ENCODE measurements around the gene FKBP2.

FKBP2 gene

GRCh38 chr11:64220271-64220670 lies 20.6 kb upstream of the FKBP2 start:
- Histone ChIP-seq H3K27ac (ENCODE audit: low read length) (no peak overlapping the region), H3K4me1 (ENCODE audit: control insufficient read depth in 1 of 2, insufficient read depth in 2 of 2, low read length in 2 of 2) (peaks cover 0 to 4% of the 10 kb centered on the region in 2 donors), H3K27me3 (ENCODE audit: low read depth, low read length) (no peaks in the 10 kb centered on the region), H3K36me3 (ENCODE audit: control insufficient read depth in 1 of 2, insufficient read depth in 2 of 2, low read length in 2 of 2) (peaks cover 3 to 16% of the 10 kb centered on the region in 2 donors), H3K9me3 (ENCODE audit: control insufficient read depth in 1 of 2, low read length in 2 of 2) (no peaks in the 10 kb centered on the region), H3K4me3 (ENCODE audit: low read depth in 1 of 2, low read length in 2 of 2) (no peak overlapping the region)

GRCh38 chr11:64220798-64221197 lies 20.1 kb upstream of the FKBP2 start:
- Histone ChIP-seq H3K9me3 (ENCODE audit: control insufficient read depth in 1 of 2, low read length in 2 of 2) (no peaks in the 10 kb centered on the region), H3K27me3 (ENCODE audit: low read depth, low read length) (no peaks in the 10 kb centered on the region), H3K4me1 (ENCODE audit: control insufficient read depth in 1 of 2, insufficient read depth in 2 of 2, low read length in 2 of 2) (peaks cover 0 to 8% of the 10 kb centered on the region in 2 donors), H3K27ac (ENCODE audit: low read length) (no peak overlapping the region), H3K36me3 (ENCODE audit: control insufficient read depth in 1 of 2, insufficient read depth in 2 of 2, low read length in 2 of 2) (peaks cover 3 to 16% of the 10 kb centered on the region in 2 donors), H3K4me3 (ENCODE audit: low read depth in 1 of 2, low read length in 2 of 2) (no peak overlapping the region)

GRCh38 chr11:64222651-64223000 lies 18.3 kb upstream of the FKBP2 start:
- Histone ChIP-seq H3K27me3 (ENCODE audit: low read depth, low read length) (no peaks in the 10 kb centered on the region), H3K9me3 (ENCODE audit: control insufficient read depth in 1 of 2, low read length in 2 of 2) (no peaks in the 10 kb centered on the region), H3K27ac (ENCODE audit: low read length) (no peak overlapping the region), H3K4me1 (ENCODE audit: control insufficient read depth in 1 of 2, insufficient read depth in 2 of 2, low read length in 2 of 2) (peaks cover 0 to 20% of the 10 kb centered on the region in 2 donors), H3K36me3 (ENCODE audit: control insufficient read depth in 1 of 2, insufficient read depth in 2 of 2, low read length in 2 of 2) (peaks cover 3 to 16% of the 10 kb centered on the region in 2 donors), H3K4me3 (ENCODE audit: low read depth in 1 of 2, low read length in 2 of 2) (no peak overlapping the region)

- Histone ChIP-seq H3K27ac (ENCODE audit: low read length) (no peak overlapping the region), H3K4me3 (ENCODE audit: low read depth in 1 of 2, low read length in 2 of 2) (no peak overlapping the region), H3K4me1 (ENCODE audit: control insufficient read depth in 1 of 2, insufficient read depth in 2 of 2, low read length in 2 of 2) (peaks cover 0 to 22% of the 10 kb centered on the region in 2 donors), H3K36me3 (ENCODE audit: control insufficient read depth in 1 of 2, insufficient read depth in 2 of 2, low read length in 2 of 2) (peaks cover 3 to 16% of the 10 kb centered on the region in 2 donors), H3K27me3 (ENCODE audit: low read depth, low read length) (no peaks in the 10 kb centered on the region), H3K9me3 (ENCODE audit: control insufficient read depth in 1 of 2, low read length in 2 of 2) (no peaks in the 10 kb centered on the region)
Observed at GRCh38 chr11:64223001-64223651, 17.8 kb upstream of the FKBP2 start.

- Histone ChIP-seq H3K4me3 (ENCODE audit: low read depth in 1 of 2, low read length in 2 of 2) (no peak overlapping the region), H3K4me1 (ENCODE audit: control insufficient read depth in 1 of 2, insufficient read depth in 2 of 2, low read length in 2 of 2) (peaks cover under 1 to 24% of the 10 kb centered on the region in 2 donors), H3K27ac (ENCODE audit: low read length) (no peak overlapping the region), H3K36me3 (ENCODE audit: control insufficient read depth in 1 of 2, insufficient read depth in 2 of 2, low read length in 2 of 2) (peaks cover 3 to 16% of the 10 kb centered on the region in 2 donors), H3K27me3 (ENCODE audit: low read depth, low read length) (no peaks in the 10 kb centered on the region), H3K9me3 (ENCODE audit: control insufficient read depth in 1 of 2, low read length in 2 of 2) (no peaks in the 10 kb centered on the region)
Observed at GRCh38 chr11:64224151-64224890, 16.6 kb upstream of the FKBP2 start.

- peaks cover 7 to 31% of the 10 kb centered on the region in 2 donors for H3K4me1 ChIP-seq (ENCODE audit: control insufficient read depth in 1 of 2, insufficient read depth in 2 of 2, low read length in 2 of 2)
- peak overlapping the region; percentile 76 to 84 for H3K4me3 ChIP-seq (ENCODE audit: low read depth in 1 of 2, low read length in 2 of 2)
- H3K9me3 ChIP-seq (ENCODE audit: control insufficient read depth in 1 of 2, low read length in 2 of 2) = no peaks in the 10 kb centered on the region
- peak overlapping the region; percentile 90 for H3K27ac ChIP-seq (ENCODE audit: low read length)
- H3K36me3 ChIP-seq (ENCODE audit: control insufficient read depth in 1 of 2, insufficient read depth in 2 of 2, low read length in 2 of 2) = peaks cover 3 to 12% of the 10 kb centered on the region in 2 donors
- H3K27me3 ChIP-seq (ENCODE audit: low read depth, low read length) = no peaks in the 10 kb centered on the region
Observed at GRCh38 chr11:64224891-64225607, 15.8 kb upstream of the FKBP2 start.

- H3K27ac ChIP-seq (ENCODE audit: low read length) = peak within 1 kb of the TSS; percentile 90
- H3K27me3 ChIP-seq (ENCODE audit: low read depth, low read length) = no peaks in the 10 kb centered on the region
- H3K36me3 ChIP-seq (ENCODE audit: control insufficient read depth in 1 of 2, insufficient read depth in 2 of 2, low read length in 2 of 2) = peaks cover 3 to 4% of the 10 kb centered on the region in 2 donors
- H3K4me1 ChIP-seq (ENCODE audit: control insufficient read depth in 1 of 2, insufficient read depth in 2 of 2, low read length in 2 of 2) = peaks cover 7 to 31% of the 10 kb centered on the region in 2 donors
- H3K4me3 ChIP-seq (ENCODE audit: low read depth in 1 of 2, low read length in 2 of 2) = peak within 1 kb of the TSS; percentile 76 to 84
- H3K9me3 ChIP-seq (ENCODE audit: control insufficient read depth in 1 of 2, low read length in 2 of 2) = no peaks in the 10 kb centered on the region
Observed at GRCh38 chr11:64225608-64226506, 15.0 kb upstream of the FKBP2 start, which contains the start of the genes NUDT22 and TRPT1. Gene NUDT22 (plus strand): TSS chr11:64226274. CDS start chr11:64226653, 379 bp downstream. Gene TRPT1 (minus strand): TSS chr11:64226186. CDS start chr11:64225860, 326 bp downstream.

GRCh38 chr11:64226507-64227051 lies 14.3 kb upstream of the FKBP2 start:
- peaks cover 7 to 31% of the 10 kb centered on the region in 2 donors for H3K4me1 ChIP-seq (ENCODE audit: control insufficient read depth in 1 of 2, insufficient read depth in 2 of 2, low read length in 2 of 2)
- H3K36me3 ChIP-seq (ENCODE audit: control insufficient read depth in 1 of 2, insufficient read depth in 2 of 2, low read length in 2 of 2) = no peaks in the 10 kb centered on the region
- no peaks in the 10 kb centered on the region for H3K9me3 ChIP-seq (ENCODE audit: control insufficient read depth in 1 of 2, low read length in 2 of 2)
- H3K4me3 ChIP-seq (ENCODE audit: low read depth in 1 of 2, low read length in 2 of 2) = peak overlapping the region; percentile 76 to 84
- no peaks in the 10 kb centered on the region for H3K27me3 ChIP-seq (ENCODE audit: low read depth, low read length)
- H3K27ac ChIP-seq (ENCODE audit: low read length) = peak overlapping the region; percentile 90

GRCh38 chr11:64227405-64227956 lies 13.4 kb upstream of the FKBP2 start:
- no peaks in the 10 kb centered on the region for H3K27me3 ChIP-seq (ENCODE audit: low read depth, low read length)
- H3K36me3 ChIP-seq (ENCODE audit: control insufficient read depth in 1 of 2, insufficient read depth in 2 of 2, low read length in 2 of 2) = no peaks in the 10 kb centered on the region
- peaks cover 7 to 31% of the 10 kb centered on the region in 2 donors for H3K4me1 ChIP-seq (ENCODE audit: control insufficient read depth in 1 of 2, insufficient read depth in 2 of 2, low read length in 2 of 2)
- peak overlapping the region; percentile 76 to 84 for H3K4me3 ChIP-seq (ENCODE audit: low read depth in 1 of 2, low read length in 2 of 2)
- H3K27ac ChIP-seq (ENCODE audit: low read length) = peak overlapping the region; percentile 90
- no peaks in the 10 kb centered on the region for H3K9me3 ChIP-seq (ENCODE audit: control insufficient read depth in 1 of 2, low read length in 2 of 2)

- Histone ChIP-seq H3K27ac (ENCODE audit: low read length) (peak overlapping the region; percentile 82), H3K36me3 (ENCODE audit: control insufficient read depth in 1 of 2, insufficient read depth in 2 of 2, low read length in 2 of 2) (no peaks in the 10 kb centered on the region), H3K4me1 (ENCODE audit: control insufficient read depth in 1 of 2, insufficient read depth in 2 of 2, low read length in 2 of 2) (peaks cover 9 to 38% of the 10 kb centered on the region in 2 donors), H3K4me3 (ENCODE audit: low read depth in 1 of 2, low read length in 2 of 2) (peak overlapping the region in 1 of 2 donors; percentile 70), H3K9me3 (ENCODE audit: control insufficient read depth in 1 of 2, low read length in 2 of 2) (no peaks in the 10 kb centered on the region), H3K27me3 (ENCODE audit: low read depth, low read length) (no peaks in the 10 kb centered on the region)
Observed at GRCh38 chr11:64229090-64229743, 11.7 kb upstream of the FKBP2 start.
